OCI-M1 (cell line): Measurements from ENCODE around the gene MOSPD3.
"Not testable (repeated sequence)": the region's sequence is repeated elsewhere in the genome, so short reads cannot be mapped to it uniquely, and the experiment has no call there.

Source experiments
- DNase-seq: peaks from one replicate; lab custom pipeline; 2025; lab: John Stamatoyannopoulos, UW

The MOSPD3 gene, protein sequence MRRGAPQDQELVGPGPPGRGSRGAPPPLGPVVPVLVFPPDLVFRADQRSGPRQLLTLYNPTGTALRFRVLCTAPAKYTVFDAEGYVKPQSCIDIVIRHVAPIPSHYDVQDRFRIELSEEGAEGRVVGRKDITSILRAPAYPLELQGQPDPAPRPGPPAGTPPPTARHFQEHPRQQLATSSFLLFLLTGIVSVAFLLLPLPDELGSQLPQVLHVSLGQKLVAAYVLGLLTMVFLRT

DNA sequence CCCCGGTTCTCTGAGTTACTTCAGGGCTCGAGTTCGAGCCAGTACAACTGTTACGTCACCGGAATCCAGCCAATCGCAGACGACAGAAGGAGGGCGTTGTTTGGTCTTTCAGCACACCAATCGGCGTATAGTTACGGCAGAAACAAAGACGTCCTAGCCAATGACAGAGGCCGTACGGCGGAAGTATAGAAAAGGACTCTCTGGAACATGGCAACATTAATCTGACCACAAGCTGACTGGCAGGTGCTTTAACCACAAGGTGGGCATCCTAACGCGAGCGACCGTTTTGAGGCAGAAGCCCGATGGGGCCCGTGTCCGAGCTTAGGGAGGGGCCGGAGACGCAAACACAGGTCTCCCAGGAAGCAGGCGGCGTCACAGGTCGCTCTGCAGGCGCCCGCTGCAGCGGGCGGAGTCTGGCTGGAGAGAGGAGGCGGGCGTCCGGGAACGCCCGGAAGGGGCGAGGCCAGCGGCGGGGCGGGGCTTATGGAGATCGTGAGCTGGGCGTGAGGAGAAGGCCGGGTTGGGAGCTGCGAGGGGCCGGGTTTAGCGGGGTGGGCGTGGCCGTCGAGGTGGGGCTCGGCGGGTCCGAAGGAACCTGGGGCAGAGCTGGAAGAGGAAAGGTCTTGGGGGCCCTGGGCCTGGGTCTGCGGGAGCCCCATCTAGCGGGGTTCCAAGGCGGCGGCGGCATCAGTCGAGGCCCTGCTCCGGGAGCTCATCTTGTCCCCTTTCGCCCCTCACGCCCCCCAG is at the start of gene MOSPD3:
TSS of gene MOSPD3 (plus strand) at position 558 of the 747 bp plus-strand sequence. CDS start 252 bp downstream, outside the sequence.
- DNase-seq, result peak; percentile 100

DNA sequence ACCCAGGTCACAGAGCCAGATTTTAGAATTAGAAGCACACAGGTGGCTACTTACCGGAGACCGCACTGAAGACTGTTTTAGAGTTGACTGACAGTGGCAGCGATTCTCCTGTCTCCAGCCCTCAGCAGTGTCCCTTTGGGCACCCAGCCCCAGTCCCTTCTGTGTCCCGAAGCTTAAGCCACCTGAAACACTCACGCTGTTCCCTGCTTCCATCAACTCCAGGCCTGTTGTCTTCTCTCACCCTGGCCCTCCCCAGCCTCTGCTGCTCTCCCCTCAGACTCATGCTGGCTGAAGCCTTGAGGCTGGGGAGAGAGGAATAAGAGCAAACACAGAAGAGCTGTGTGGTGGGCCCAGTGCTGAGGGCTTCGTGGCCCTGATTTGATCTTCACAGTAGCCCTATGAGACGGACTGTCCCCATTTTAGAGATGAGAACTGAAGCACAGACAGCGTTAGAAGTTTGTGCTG is 49.2 kb upstream of the MOSPD3 start:
- DNase-seq, result no peak

DNA sequence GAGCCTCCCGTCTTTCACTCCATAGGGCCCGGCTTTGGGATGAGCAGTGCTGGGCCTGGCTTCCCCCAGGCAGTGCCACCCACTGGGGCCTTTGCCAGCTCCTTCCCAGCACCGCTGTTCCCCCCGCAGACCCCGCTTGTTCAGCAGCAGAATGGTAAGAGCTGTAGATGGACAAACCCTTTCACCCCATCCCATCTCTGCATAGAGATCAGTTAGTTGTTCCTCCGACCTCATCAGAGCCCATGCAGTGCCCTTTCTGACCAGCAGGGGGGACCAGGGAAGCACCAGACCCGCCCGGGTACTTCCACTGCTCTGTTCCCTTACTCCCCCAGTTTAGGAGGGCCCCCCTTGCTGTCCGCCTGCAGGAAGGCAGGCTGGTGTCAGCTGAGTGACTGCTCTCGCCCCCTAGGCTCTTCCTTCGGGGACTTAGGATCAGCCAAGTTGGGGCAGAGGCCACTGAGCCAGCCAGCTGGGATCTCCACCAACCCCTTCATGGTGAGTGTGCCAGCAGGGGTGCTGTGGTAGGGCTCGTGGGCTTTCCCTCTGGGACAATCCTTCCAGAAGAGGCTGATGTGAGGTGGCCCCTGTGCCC is 48.4 kb upstream of the MOSPD3 start:
- DNase-seq, result peak; percentile 91

DNA sequence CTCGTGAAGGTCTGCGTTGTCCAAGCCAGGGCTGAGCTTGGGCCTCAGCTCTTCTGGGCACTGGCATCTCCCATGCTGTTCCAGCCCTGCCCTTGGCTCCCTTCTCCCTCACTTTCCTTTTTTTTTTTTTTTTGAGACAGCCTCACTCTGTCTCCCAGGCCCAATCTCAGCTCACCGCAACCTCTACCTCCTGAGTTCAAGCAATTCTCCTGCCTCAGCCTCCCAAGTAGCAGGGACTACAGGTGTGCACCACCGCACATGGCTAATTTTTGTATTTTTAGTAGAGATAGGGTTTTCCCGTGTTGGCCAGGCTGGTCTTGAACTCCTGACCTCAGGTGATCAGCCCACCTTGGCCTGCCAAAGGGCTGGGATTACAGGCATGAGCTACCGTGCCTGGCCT is 47.9 kb upstream of the MOSPD3 start:
- DNase-seq, result not testable (repeated sequence)

DNA sequence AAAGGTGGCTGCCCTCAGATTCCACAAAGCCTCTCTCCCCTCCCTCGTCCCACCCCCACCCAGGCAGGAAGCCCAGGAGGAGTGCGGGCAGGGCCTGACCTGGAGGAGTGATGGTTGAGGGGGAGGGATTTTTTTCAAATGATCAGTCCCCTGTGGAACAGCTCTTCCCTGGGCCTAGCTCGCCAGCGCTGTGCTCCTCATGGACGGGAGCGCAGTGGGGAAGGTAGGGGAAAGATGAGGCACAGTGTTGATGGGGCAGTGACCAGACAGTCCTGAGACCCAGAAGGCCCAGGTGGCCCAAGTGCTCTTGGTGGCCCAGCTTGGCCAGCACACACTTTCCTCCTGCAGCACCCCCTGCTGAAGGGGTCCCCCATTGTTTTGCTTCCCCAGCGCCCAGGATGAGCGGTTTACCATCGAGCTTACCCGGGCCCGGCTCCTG is 47.2 kb upstream of the MOSPD3 start:
- DNase-seq, result no peak

DNA sequence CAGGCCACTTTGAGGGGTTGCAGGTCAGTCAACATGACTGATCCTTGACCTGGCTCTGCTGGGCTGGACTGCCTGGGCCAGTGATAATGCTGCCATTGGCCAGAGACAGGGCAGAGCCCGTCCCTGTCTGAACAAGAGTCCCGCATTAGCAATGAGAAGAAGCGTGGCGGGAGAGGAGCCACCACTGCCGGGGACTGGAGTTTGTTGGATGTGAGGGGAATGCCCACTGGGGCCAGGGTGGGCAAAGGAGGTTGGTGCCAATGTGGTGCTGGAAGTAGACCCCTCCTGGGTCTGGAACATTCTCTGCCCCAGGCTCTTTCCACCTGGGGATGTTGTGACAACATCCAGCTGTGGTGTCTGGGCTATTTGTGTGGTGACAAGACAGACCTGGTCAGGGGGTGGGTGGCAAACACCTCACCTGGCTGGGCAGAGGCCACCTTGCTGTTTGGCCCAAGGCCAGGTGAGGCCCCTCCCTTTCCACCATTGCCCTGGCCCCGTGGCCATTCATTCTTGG is 46.3 kb upstream of the MOSPD3 start:
- no peak for DNase-seq

DNA sequence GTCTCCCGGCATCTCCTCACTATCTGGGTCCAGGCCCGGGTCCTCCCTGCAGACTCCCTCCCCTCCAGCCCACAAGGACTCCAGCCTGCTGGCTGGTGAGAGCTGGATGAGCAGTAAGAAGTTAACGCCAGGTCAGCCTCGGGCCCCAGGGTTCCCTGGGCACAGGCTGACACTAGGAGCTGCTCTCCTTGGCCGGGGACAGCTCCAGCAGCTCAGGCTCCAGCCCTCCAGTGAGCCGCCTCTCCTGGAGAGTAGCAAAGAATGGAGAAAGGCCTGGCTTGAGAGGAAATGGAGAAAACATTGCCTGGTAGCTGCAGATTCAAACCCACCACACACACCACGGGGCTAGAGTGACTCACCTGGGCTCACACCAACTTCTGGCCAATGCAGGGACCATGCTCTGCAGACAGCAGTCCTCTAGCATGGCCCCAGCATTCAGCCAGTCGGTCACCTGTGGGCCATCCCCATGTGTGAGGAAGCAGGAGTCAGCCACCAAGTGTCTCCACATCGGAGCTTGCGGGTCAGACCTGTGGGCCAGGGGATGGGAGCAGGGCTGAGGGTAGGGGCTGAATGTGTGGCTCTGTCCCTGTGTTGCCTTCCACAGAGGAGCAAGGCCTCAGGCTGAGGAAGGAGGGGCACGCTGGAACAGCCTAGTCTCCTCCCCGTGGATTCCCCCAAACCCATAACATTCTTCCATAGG is 45.2 kb upstream of the MOSPD3 start:
- DNase-seq, result no peak

DNA sequence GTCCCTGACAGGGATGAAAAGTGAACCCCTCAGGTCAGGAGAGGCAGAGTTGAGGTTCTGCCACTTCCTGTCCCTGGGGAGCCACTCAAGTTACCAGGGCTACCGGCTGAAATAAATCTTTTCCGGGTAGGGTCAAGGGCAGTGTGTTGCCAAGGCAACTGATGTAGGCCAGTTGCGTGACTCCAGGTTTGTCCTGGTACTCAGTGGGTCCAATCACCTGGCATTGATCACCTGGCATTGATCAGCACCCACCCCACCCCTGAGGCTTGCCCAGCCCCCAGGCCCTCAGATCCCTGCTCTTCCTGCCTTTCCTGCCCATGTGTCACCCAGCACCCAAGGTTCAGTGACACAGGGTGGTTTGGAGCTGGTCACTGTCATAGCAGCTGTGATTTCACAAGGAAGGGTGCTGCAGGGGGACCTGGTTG is 44.6 kb upstream of the MOSPD3 start:
- DNase-seq, result no peak

DNA sequence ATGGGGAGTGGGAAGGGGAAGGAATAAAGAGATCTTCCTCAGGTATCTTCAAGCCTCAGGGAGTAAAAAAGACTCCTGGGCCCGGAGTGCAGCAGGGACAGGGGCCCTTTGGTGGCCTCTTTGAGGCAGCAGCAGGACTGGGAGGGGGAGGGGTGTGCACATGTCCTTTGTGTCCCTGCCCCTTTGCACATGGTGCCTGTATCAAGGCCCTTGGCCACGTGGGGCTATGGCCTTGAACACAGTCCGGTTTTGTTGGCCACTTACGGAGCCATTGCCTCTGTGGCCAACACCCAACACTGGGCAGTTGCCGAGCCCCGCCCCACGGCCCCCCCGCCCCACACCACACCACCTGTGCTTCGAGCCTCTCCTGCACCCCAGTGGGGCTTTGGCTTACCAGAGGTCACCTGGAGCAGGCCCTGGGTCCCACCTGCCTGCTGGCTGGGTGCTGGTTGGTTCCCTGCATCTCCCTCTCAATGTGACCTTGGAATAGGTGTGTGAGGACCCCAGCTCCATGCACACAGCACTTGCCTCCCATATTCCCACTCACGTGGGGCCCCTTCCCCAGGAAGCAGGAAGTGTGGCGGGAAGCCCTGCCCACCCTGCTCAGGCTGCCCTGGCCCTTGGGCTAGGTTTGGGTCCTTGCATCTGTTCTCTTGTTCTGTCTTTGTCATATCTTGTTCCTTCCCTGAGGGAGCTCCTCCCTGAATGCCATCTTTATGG is 44.0 kb upstream of the MOSPD3 start:
- no peak for DNase-seq

DNA sequence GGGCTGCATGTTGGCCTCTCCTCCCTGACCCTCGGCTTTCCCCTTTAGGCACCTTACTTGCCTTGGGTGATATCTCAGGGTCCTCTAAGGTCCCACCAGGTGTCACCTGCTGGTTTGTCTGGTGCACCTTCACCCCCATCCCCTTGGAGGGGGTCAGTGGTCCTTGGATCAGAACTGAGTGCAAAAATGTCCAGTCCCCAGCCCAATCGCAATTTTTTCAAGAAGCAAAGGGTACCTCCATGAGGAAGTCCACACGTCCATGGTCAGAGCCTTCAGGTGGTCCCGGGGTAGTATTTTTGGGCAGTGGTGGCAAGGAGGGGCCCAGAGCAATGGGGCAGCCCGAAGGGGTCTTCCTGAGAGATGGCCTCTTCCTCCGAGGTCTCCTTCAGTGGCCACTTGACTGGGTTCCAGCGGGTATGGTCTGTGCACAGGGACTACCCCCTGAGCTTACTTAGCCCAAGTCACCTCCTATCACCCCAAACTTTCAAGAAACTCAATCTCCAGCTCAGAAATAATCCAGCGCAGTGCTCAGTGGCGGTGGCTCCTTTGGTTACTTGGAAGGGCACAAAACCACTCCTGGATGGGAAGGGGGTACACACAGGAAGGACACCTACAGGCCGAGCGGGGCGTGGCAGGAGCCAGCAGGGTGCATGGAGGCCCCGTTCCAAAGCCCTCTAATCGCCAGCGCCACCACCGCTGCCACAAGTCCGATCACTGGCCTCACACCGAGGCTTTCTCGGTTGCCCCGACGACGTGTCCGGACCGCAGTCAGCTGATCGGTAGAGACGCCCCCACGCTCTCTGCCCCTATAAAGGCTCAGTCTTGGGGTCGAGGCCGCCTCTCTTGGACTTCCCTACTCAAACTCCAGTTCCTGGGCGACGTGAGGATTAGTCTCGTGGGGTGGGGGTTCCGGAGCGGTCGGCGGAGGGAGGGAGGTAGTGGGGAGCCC is 43.2 kb upstream of the MOSPD3 start:
- peak; percentile 97 for DNase-seq

DNA sequence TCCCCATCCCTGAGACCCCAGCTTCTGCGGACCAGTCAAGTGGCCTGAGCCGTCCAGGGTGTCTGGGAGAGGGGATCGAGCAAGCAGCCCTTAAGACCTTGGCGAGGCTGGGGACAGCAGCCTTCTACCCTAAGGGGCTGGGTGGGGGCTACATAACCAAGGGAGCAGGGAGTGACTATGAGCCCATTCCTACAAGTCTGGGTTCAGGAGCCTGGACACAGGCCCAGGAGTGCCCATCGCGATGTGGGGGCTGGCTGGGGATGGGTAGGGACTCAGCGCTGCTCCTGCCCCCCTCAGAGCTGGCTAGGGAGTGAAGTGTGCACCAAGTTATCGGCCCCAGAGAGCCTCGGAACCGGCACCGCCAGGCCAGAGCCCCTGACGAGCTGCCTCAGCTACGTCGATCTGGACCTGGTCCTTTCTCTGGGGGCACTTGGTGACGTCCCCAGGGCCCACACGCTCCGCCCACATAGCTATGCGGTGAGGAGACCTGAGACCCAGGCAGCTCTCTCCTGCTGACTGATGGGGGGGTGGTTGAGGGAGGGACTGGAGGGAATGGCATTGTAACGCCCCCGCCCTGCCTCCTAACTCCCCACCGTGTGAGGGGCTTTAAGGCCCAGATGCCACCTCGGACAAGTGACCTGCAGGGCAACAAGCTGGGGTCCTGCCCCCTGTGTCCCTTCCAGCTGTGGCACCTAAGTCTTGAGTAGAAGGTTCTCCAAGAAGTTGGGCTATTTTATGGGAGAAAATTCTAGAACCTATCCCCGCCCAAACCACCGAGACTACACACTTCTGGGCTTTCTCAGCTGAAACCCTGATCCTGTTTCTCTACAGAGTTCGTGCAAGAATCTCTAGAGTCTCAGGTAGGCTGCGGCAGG is 41.1 kb upstream of the MOSPD3 start:
- no peak for DNase-seq

DNA sequence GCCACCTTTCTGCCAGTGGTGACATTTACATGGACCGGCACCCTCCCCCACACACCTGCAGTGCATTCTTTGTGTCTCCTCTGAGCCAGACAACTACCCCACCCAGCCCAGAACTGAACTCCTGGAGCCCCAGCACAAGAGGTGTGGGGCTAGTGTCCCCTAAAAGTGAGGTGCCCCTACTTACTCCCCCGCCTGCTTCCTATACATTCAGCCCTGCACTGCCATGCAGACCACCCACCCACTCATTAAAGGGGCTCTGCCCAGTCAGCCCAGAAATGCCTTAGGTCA is 40.6 kb upstream of the MOSPD3 start:
- no peak for DNase-seq

DNA sequence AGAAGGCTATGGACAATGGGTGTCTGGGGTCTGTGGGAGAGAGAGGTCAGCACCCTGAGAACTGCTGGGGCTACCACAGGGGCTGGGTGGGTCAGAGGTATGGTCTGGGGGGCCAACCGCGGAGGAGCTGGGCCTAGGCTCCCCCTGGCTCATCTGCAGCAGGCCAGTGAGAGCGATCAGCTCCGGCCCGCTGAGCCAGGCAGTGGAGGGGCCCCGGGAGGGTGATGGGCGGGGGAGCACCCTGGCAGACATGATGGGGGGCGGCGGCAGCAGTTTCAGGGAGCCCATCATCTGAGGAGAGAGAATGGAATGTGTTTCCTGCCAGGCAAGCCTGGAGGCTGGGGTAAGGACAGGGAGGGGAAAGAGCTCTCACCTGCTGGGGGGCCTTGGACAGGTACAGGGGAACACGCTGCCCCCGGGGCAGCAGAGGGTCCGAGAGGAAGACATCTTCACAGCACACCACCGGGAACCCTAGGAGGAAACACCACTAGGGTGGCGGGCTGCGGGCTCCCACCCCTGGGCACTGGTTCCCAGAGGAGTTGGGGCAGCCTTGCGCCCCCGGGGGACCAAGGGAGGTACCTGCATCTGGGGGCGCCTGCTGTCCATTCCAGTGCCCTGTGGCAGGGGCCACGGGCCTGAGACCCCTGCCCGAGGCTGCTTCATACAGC is 39.9 kb upstream of the MOSPD3 start:
- no peak for DNase-seq

DNA sequence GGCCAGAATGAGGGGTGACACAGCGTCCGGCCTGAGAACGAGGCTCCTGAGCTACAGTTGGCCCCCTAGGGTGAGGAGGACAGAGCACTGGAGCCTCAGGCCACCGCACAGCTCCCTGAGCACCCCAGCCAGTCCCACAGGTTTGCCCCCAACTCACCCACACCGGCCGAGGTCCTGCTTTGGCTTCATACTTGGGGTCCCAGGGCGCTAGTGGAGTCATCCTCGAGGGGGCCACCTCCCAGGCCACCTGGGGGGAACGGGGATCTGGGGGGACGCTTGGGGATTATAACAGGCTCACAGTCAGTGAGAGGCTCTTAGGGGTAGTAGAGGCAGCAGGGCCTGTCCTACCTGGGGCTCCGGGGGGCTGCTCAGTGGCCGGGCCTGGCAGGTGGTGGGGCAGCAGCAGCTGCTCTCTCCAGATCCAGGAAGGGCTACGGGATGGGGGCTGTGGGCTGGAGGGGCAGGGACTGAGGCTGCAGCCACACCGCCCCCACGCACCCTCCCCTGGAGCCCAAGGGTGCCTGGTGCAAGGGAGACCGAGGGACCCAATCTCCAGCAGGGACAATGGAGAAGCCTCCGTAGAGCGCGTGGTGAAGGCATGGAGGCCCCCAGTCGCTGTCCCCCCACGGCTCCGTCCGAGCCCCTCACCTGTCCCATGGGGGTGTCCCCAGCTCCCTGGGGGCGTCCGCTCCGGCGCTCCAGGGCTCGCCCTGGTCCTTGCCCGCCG is 39.2 kb upstream of the MOSPD3 start:
- DNase-seq, result no peak

DNA sequence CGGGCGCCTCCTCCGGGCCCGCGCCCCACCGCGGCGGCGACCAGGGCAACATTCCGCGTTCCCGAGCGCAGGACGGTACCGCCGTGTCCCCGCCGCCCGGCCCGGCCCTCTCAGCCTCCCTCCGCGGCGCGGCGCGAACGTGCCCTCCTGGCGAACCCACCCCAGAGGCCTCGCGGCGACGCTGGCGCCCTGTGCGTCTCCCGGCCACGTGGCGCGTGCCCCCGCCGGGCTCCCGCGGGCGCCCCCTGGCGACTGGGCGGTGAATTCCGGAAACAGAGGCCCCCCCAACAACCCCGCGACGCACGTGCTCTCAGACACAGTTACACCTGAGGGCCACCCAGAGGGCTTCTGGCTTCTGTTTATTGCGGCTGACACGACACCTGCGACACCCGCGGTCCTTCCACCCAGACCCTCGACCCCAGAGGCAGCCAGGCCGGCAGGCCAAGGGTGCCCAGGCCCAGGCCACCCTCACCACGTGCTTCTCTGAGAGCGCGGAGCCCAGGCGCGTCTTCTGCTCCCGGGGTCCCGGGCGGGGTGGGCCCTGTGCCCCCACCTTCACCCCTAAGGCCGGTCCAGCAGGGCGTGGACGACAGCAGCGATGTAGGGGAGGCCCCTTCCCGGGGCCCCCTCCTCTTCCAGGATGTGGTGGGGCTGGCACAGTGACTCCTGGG is 38.5 kb upstream of the MOSPD3 start, which contains the start of gene SAP25:
TSS of gene SAP25 (minus strand) at position 210 of the 671 bp plus-strand sequence. CDS start at position 52, 158 bp downstream.
- DNase-seq, result no peak

DNA sequence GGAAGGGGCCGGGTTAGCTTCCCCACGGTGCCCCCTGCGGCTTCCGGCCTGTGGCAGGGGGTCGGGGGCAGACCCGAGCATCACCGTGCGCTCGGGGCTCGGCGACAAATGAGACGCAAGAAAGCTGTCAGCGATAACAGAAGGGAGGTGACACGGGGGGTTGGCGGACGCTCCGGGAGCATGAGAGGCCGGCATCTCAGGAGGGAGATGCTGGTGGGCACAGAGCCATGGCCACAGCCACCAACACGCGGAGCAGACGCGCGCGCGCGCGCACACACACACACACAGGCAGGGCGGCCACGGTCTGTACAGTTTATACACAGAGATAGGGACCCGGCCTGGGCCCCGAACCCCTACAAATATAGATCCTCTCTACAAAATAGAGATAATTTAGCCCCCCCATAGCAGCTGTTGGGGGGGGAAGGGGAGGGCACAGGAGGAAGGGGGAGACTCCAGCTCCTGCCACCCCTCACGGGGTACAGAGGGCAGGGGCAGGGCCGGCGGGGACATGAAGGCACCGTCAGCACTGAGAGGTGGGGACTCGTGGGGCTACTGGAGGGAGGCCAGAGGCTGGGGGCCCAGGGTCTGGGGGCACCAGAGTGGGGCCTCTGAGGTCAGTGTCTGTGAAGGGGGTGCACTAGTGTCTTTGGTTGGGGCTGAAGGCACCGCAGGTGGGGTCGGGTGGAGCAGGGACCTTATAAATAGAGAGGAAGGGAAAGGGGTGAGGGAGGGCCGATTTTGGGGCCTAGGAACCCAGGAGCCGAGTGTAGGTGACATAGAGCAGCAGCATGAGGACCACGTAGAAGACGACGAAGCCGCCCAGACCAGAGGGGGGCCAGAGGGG is 37.8 kb upstream of the MOSPD3 start:
- DNase-seq, result no peak

DNA sequence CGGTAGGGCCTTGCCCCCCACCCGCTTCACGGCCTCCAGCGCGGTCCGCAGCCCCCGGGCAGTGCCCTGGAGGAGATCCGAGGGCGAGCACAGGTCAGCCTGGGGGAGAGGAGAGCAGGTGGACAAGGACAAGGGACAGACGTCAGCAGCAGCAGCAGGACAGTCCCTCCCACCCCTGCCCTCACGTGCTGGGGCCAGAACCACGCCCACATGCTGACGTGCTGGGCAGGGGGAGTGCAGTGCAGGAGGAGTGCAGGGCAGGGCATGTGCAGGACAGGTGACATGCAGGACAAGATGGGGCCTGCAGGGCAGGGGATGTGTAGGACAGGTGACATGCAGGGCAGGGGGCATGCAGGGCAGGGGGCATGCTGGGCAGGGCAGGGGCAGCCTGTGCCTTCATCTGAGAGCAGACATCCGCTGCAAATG is 37.1 kb upstream of the MOSPD3 start:
- DNase-seq, result no peak
